ENCODE results near the gene KCNMA1. TPM values are rescaled to one million over a fixed set of nuclear protein-coding genes. Genes with fewer than 3 reads are reported as not detected.

KCNMA1 gene
- total RNA-seq, 1 experiment from 2014 or later: 20.7 TPM

GRCh38 chr10:77594471-77594783 is 43.2 kb downstream of the KCNMA1 start:
- no peaks in the 10 kb centered on the region for H3K9me3 ChIP-seq
- BruUV-seq (replicated peaks): no TSS peak
- no peak for DNase-seq
- ChIA-PET POLR2A (no interaction called here), CTCF (no interaction called here)
- Mint-ChIP-seq H3K27ac (ENCODE audit: unreplicated experiment) (no peak overlapping the region), H3K4me1 (ENCODE audit: low read depth, unreplicated experiment) (peaks cover 4% of the 10 kb centered on the region), H3K27me3 (ENCODE audit: insufficient read depth, unreplicated experiment) (no peaks in the 10 kb centered on the region), H3K9me3 (ENCODE audit: unreplicated experiment) (no peaks in the 10 kb centered on the region), H3K4me3 (ENCODE audit: unreplicated experiment) (no peak overlapping the region), H3K36me3 (ENCODE audit: insufficient read depth, unreplicated experiment) (no peaks in the 10 kb centered on the region)
- H3K4me3 ChIP-seq (ENCODE audit: low read depth, low read length): no peak overlapping the region
- no peaks in the 10 kb centered on the region for H3K4me1 ChIP-seq
- H3K36me3 ChIP-seq (ENCODE audit: control insufficient read depth, insufficient read depth, low read length): no peaks in the 10 kb centered on the region
- H3K27me3 ChIP-seq (replicated peaks; ENCODE audit: control insufficient read depth, insufficient read depth, low read length): no peaks in the 10 kb centered on the region
- TF ChIP-seq CTCF (IDR thresholded peaks at IDR 0.05; ENCODE audit: insufficient read depth in 1 of 2, low read depth in 1 of 2, low read length in 1 of 2, severe bottlenecking in 1 of 2, unreplicated experiment in 1 of 2): no peak
- intact Hi-C loops (cut with micrococcal nuclease; ENCODE audit: unreplicated experiment): no loop called here

GRCh38 chr10:77593771-77594470 is 43.7 kb downstream of the KCNMA1 start:
- Histone ChIP-seq H3K4me3 (ENCODE audit: low read depth, low read length) (no peak overlapping the region), H3K36me3 (ENCODE audit: control insufficient read depth, insufficient read depth, low read length) (no peaks in the 10 kb centered on the region), H3K4me1 (no peaks in the 10 kb centered on the region), H3K27me3 (replicated peaks; ENCODE audit: control insufficient read depth, insufficient read depth, low read length) (no peaks in the 10 kb centered on the region), H3K9me3 (no peaks in the 10 kb centered on the region)
- Mint-ChIP-seq H3K4me3 (ENCODE audit: unreplicated experiment) (no peak overlapping the region), H3K36me3 (ENCODE audit: insufficient read depth, unreplicated experiment) (no peaks in the 10 kb centered on the region), H3K9me3 (ENCODE audit: unreplicated experiment) (no peaks in the 10 kb centered on the region), H3K27ac (ENCODE audit: unreplicated experiment) (no peak overlapping the region), H3K4me1 (ENCODE audit: low read depth, unreplicated experiment) (peaks cover 4% of the 10 kb centered on the region), H3K27me3 (ENCODE audit: insufficient read depth, unreplicated experiment) (no peaks in the 10 kb centered on the region)
- TF ChIP-seq CTCF (IDR thresholded peaks at IDR 0.05; ENCODE audit: insufficient read depth in 1 of 2, low read depth in 1 of 2, low read length in 1 of 2, severe bottlenecking in 1 of 2, unreplicated experiment in 1 of 2): no peak
- intact Hi-C loops (cut with micrococcal nuclease; ENCODE audit: unreplicated experiment): no loop called here
- DNase-seq: no peak
- POLR2A ChIA-PET: no interaction called here
- no TSS peak for BruUV-seq (replicated peaks)
- CTCF ChIA-PET: no interaction called here

- H3K4me3 ChIP-seq (ENCODE audit: low read depth, low read length): no peak overlapping the region
- peaks cover 2% of the 10 kb centered on the region; the same call in 1 of the 2 replicates for H3K4me1 ChIP-seq
- intact Hi-C loops (cut with micrococcal nuclease; ENCODE audit: unreplicated experiment): no loop called here
- Mint-ChIP-seq H3K4me1 (ENCODE audit: low read depth, unreplicated experiment) (peaks cover 11% of the 10 kb centered on the region), H3K4me3 (ENCODE audit: unreplicated experiment) (no peak overlapping the region), H3K36me3 (ENCODE audit: insufficient read depth, unreplicated experiment) (no peaks in the 10 kb centered on the region), H3K27ac (ENCODE audit: unreplicated experiment) (peak overlapping the region; percentile 41), H3K9me3 (ENCODE audit: unreplicated experiment) (no peaks in the 10 kb centered on the region), H3K27me3 (ENCODE audit: insufficient read depth, unreplicated experiment) (no peaks in the 10 kb centered on the region)
- no peaks in the 10 kb centered on the region for H3K36me3 ChIP-seq (ENCODE audit: control insufficient read depth, insufficient read depth, low read length)
- ChIA-PET CTCF (no interaction called here), POLR2A (no interaction called here)
- no TSS peak for BruUV-seq (replicated peaks)
- H3K9me3 ChIP-seq: no peaks in the 10 kb centered on the region
- no peak for DNase-seq
- no peaks in the 10 kb centered on the region for H3K27me3 ChIP-seq (replicated peaks; ENCODE audit: control insufficient read depth, insufficient read depth, low read length)
- no peak for TF ChIP-seq CTCF (IDR thresholded peaks at IDR 0.05; ENCODE audit: insufficient read depth in 1 of 2, low read depth in 1 of 2, low read length in 1 of 2, severe bottlenecking in 1 of 2, unreplicated experiment in 1 of 2)
These were observed 44.5 kb downstream of the KCNMA1 start for GRCh38 chr10:77592946-77593636.
